Measurements from ENCODE around the gene PROK1.
A peak's percentile ranks its signal among the peaks of the same experiment; 100 is the strongest.
"Not testable (repeated sequence)": the region's sequence is repeated elsewhere in the genome, so short reads cannot be mapped to it uniquely, and the experiment has no call there.

The PROK1 gene, protein sequence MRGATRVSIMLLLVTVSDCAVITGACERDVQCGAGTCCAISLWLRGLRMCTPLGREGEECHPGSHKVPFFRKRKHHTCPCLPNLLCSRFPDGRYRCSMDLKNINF

DNA sequence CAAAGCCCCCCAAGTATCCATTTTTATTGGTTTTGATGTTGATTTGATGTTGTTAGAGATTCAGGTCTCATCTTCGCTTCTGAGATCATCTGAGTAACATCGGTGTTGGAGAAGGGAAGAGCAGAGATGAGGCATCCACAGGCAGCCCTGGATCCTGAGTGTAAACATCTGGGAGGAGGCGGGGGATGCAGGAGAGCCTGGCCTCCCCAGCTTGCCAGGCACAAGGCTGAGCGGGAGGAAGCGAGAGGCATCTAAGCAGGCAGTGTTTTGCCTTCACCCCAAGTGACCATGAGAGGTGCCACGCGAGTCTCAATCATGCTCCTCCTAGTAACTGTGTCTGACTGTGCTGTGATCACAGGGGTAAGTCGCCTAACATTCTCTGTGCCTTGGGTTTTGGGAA lies at the start of gene PROK1:
PROK1 (plus strand) TSS at position 221 of the 400 bp plus-strand sequence; CDS start at position 289, 68 bp downstream.
- no peak for DNase-seq

DNA sequence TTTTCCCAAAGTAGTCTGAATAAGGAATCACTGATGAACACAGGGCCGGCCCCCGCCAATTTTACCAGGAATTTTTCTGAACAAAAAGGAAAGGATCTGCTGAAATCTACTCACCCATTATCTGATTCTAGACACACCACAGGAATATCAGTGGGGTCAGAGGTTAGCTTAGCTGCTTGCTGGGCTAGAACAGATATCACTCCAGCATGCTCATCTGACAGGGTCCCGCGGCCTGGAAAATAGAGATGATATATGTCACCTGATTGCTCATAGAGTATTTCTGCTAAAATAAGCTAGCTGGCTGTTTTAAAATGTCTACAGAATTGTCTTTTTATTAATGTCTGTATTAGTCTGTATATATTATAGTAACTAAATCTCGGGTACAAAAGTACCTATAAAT lies 47.1 kb upstream of the PROK1 start:
- no peak for DNase-seq

DNA sequence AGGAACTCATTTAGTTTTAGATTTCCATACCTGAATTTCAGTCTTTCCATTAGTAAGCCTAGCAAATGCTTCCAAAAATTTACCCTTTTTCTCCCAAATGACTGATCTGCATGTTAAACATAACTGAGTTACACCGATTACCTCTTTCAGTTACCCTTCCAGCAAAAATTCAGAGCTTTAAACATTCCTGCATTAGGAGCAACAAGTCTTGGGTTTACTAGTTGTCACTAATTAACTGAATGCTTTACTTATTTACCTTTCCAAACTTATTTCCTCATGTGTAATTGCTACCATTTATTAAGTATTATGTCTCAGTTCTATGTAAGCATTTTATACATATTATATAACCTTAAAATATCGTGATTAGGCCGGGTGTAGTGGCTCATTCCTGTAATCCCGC lies 46.5 kb upstream of the PROK1 start:
- no peak for DNase-seq

DNA sequence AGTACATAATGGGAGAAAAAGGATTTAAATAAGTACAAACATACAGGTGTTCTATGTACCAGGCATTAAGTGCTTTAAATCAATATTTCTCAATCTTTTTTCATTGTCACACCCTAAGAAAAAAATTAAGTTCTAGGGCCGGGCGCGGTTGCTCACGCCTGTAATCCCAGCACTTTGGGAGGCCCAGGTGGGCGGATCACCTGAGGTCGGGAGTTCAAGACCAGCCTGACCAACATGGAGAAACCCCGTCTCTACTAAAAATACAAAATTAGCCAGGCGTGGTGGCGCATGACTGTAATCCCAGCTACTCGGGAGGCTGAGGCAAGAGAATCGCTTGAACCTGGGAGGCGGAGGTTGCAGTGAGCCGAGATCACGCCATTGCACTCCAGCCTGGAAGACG lies 44.5 kb upstream of the PROK1 start:
- not testable (repeated sequence) for DNase-seq

DNA sequence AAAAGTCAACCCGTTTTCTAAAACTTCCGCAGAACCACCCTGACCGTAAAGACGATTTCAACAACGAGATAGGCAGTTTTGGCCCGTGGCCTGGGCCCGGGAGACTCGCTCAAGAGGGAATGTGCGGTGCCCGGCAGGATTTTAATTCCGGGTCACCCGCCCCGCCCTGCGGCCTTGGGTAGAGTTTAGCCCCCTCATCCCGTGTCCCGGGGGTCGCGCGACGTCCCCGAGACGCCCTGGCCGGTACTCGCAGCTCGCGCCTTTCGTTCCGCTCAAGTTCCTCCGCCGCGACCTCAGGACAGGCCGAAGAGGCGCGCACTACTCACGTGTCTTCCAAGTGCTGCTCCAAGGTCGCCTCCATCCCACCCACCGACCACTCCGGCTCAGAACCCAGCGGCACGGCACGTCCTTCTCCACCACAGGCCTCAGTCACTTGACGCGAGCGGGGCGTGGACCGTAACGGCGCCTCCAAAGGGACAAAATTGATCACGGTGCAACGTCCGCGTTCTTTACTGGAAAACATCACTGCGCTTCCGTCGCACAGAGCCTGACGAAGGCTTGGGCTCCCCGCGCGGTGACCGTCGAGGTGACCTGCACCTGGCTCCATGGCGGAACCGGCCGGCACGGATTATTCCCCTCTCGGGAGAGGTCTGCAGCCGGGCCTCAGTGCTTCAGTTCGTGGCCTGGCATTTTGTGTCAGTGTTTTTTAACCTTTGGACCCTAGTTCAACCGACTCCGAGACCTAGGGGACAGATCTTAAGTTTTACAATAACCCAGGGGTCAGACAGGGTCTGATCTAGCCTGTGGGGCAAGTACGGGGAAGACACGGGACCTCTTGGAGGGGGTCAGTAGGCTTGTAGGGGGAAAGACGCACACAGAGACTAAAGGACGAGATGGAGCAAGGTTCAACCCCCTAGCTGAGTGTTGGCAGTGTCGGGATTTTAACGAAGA lies 43.4 kb upstream of the PROK1 start, which contains the start of gene LAMTOR5:
LAMTOR5 (minus strand) TSS at position 435 of the 951 bp plus-strand sequence; CDS start at position 361, 74 bp downstream.
- DNase-seq = peak; percentile 95

DNA sequence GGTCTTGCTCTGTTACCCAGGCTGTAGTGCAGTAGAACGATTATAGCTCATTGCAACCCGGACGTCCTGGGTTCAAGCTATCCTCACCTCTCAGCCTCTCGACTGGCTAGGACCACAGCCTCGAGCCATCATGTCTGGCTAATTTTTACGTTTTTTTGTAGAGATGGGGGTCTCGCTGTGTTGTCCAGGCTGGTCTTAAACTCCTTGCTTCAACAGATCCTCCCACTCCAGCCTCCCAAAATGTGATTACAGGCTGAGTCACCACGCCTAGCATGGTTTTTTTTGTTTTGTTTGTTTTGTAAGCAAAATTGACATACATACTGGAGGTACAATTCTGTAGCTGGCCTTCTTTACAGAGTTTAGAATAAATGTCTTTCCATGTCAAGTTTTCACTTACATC lies 42.5 kb upstream of the PROK1 start:
- DNase-seq = no peak

DNA sequence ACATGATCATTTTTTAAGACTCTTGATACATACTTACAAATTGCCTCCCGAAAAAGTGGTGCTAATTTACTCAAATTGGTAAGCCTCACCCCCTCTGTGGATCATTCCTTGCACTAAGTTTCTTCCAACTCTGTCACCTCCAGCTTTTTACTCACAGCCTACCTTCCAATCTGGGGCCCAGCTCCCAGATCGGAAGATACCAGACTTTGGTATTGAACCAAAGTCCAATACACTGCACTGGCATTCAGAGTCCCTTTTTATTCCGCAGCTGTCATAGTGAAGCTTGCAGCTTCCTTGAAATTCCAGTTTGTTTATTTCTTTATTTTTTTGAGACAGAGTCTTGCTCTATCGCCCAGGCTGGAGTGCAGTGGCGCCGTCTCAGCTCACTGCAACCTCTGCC lies 41.6 kb upstream of the PROK1 start:
- DNase-seq = no peak

DNA sequence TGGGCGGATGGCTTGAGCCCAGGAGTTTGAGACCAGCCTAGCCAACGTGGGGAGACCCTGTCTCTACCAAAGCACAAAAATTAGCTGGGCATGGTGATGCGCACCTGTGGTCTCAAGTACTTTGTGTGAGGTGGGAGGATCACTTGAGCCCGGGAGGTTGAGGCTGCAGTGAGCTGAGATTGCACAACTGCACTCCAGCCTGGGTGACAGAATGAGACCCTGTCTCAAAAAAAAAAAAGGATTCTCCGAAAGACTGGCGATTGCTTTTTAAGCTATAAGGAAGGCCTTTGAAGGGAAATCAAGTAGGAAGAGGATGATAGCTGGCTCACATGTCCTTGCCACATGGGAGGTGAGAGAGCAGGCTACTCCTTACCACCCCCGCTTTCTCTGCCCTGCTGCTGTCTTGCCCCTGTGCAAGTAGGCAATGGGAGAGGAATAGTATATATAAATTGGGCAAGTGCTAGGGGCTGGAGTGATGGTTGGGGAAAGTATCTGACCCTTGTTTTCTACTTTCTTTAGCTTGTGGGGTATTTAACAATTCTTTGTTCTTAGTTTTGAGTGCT lies 39.7 kb upstream of the PROK1 start:
- no peak for DNase-seq

DNA sequence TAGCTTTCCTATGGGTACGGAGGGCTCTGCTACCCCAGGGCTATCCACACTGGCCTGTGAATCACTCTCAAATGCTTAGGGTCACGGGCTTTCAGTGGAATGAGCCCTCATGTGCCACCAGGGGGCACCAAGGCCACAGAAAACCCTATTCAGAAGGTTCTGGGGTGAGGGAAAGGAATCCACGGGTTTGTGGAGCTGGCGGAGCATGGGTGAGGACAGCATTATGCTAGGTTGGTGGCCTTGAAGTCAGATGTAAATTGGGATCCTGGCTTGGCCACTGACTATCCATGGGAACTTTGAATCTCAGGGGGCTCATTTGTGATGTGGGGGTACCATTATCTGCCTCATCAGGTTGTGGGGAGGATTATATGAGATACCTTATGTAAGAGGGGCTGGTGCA lies 38.4 kb upstream of the PROK1 start:
- DNase-seq = peak; percentile 73

DNA sequence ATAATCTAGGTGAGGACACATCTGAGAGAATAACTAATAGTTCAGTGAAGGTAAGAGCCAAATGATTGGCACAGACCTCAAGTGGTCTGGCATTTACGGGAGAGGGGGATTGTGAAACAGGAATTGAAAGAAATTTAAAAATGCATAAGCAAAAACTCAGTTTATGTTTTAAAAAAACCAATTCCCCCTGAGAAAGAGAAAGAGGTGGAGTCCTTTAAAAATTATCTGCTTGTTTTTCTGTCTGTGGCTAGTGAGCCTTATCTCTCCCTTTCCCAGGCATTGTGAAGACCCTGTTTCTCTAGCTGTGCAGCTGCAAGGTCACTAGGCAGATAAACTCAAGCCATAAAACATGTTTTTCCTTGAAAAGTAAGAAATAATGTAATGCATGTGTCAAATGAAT lies 37.9 kb upstream of the PROK1 start:
- DNase-seq = not testable (repeated sequence)

DNA sequence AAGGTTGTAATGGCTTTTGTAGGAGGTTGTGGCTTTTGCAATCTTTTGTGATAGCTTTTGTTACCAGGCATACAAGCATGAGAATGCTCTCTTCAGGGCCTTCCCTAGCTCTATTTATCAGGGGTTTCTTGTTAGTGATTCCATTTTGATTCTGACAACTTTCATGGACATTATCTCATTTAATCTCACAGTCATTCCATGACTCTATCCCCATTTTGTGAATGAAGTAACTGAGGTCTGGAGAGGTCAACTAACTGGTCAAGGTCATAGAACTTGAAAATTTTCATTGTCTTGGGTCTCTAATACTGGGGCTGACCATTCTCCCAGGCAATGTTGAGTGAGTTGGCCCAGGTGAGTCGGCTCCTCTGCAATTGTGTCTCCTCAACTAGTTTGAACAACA lies 32.2 kb upstream of the PROK1 start:
- no peak for DNase-seq

DNA sequence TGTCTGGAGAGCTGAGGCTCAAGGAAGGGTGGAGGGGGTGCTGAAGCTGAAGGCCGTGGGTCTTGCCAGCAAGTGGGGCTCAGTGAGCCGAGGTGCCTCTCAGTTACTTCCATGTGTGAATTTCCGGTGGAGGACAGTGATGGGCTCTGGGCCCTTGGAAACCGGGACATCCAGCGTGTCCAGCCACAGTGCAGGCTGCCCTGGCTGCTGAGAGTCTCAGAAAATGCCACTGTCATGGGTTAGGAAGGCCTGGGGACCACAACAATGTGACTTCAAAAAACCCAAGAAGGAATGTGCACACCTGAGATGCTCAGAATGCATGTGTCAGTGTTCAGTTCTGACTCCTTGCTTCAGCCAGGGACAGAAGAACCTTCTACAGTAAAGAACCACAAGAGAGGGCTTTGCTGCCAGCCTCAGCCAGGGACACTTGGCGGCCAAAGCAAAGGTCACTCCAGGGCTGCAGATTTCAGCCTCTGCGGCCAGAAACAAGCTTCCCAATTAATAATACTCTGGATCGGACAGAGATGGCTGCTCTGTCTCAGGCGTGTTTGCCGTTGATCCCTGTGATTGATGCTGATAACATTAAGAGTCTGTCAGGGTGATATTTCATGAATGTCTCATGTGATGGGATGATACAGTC lies 30.8 kb upstream of the PROK1 start:
- no peak for DNase-seq

DNA sequence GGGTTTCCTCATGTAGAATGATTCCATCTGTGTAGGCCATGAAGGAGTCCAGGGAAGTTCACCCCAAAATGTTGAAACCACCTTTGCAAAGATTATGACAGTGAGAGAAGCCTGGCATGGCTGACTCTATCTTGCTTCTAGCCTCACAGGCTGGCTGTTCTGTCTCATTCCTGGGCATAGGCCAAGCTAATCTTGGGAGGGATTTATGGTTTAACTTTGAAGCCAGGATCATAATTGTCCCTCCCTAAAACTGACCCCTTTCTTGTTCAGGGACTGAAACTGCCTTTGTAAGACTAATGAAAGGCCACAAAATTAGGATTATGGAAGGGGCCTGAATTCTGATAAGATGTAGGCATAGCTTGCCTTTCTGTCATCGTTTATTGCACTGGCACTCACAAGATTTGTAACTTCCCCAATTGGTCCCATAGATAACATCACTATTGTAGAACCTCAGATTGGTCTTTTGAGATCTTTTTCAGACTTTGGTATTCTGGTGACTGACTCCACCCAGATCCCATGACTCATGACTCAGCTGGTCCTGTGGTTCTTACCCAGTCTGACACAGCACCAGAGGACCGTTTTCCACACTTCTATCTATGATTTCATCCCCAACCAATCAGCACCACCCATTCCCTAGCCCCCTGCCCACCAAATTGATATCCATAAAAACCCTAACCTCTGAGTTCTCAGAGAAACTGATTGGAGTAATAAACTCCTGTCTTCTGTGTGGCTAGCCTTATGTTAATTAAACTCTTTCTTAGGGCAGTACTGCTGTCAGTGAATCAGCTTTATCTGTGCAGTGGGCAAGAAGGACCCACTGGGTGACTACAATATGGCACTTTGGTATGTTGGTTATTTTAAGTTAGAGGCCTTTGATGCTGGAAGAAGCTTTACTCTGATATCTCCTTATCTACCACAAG lies 29.8 kb upstream of the PROK1 start:
- peak; percentile 45 for DNase-seq

DNA sequence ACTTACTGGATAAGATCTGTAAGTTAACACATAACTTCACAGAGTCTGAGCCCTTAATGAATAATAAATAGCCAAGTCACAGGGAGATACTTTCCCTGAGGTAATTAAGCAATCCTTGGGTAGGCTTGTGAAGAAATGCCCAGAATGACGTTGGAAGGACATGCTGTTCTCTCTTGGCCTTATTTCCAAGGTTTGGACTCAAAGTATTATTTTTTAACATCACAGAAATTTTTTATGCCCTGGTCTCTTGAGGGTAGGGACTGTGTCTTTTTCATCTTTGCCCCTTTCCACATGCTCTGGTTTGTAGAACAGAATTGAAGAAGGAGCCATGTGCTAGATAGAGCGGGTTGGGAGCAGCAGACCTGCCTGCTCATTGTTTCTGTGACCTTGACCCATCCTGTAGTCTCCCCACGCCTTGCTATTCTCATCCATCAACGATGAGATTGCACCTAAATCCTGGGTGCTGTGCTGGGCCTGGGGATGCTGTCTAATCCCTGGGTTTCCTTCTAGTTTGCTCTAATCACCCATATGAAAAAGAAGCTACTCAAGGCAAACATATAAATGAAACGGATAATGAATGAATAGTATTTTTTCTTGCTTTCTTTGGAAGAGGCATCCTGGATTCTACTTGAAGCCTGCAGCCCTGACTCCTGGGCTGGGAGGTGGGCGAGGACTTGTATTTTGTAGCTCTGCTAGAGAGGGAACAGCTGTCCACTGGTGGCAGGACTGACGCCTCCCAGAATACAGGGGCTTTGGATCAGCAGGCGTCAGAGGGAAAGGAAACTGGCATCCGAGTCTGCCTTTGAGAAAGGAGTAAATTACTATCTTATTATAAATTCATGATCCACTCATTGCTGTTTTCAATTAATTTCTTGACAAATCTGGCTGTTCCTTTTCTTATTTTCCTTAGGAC lies 26.0 kb upstream of the PROK1 start:
- no peak for DNase-seq

DNA sequence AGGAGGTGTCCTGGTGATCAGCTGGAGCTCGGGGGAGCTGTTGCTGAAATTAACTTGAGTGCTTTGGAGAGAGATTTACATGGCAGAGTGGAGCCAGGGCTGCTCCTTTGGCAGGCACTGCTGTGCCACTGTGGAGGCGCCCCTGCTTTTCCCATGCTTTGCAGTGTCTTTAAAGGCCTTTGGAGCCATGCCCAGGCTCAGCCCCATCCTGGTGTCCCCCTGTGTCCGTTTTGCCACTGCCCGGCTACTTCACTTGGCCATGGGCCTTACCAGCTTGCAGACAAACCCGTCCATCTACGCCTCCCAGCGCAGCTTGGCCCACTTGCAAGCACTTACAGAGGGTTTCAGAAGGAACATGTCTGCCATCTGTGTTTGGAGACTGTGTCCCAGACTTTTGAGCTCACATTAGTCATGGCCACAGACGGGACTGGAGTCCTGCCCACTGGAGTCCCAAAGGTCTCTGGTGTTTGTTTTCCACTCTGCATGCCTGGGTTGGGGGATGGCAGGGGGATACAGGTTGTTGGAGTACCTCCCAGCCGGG lies 25.3 kb upstream of the PROK1 start:
- no peak for DNase-seq

DNA sequence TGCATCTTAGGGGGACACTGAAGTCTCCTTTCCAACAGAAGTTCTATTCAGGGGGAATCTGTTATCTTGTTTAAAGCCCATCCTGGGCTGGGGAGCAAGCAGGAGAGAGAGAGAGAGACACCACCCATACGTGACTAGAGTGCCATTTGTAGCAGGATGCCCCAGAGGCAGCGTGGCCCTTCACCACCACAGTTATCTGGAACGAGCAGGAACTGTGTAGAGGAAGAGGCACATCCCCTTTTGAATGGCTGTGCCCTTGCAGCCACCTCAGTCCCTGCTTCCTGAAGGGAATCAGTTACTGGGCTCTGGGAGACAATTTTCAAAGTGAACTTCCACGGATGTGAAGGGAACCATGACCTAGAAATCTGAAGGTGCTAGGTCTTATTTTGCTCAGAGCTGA lies 24.1 kb upstream of the PROK1 start:
- no peak for DNase-seq

DNA sequence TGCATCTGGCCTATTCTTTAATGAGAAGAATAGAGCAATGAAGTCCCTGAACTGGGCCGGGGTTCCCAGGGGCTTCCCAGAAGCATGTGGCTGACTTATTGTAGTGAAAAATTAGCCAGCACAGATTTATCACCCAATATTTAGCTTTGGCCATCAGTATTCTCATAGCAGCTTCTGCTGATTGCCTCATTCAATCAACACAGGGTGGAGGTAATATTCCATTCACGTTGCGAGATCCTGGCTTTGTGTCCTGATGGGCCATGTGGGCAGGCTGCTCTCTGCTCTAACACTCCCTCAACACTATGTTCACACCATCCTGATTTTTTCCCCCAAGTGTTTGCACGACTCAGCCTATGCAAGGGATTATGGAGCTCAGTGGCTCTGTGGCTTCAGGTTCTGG lies 22.0 kb upstream of the PROK1 start:
- no peak for DNase-seq

DNA sequence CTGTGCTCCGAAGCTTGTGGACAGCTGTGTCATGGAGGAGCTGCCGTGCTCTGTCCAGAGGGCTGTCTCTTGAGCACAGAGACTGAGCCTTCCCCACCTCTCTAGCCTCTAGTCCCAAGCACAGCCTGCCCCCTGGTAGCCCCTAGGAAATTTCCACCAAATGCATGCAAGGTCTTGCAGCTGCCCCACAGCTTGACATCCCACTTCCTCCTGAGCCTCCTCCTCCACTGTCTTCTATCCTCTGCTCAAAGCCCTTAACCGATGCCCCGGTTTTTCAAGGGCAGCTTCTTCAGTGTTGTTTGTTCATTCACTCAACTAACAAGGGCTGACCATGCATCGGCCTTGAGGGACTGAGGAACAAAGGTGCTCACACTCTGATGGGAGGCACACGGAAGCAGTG lies 20.6 kb upstream of the PROK1 start:
- no peak for DNase-seq

DNA sequence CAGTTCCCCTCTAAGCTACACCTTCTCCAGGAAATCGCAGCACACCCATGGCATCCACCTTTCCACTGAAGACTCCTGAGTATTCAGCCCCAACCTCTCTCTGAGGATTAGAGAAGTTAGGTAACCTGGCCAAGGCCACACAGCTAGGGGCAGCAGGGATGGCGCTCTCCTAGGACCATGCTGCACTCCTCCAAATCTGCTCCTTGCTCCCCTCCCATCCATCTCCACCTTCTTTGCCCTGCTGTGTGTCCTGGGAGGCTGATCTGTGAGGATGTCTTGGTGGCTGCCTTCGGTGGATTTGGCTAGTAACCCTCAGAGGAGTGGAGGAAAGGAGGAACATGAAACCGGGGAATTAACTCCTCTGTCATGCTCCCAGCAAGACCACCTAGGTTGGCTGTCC lies 20.0 kb upstream of the PROK1 start:
- no peak for DNase-seq

DNA sequence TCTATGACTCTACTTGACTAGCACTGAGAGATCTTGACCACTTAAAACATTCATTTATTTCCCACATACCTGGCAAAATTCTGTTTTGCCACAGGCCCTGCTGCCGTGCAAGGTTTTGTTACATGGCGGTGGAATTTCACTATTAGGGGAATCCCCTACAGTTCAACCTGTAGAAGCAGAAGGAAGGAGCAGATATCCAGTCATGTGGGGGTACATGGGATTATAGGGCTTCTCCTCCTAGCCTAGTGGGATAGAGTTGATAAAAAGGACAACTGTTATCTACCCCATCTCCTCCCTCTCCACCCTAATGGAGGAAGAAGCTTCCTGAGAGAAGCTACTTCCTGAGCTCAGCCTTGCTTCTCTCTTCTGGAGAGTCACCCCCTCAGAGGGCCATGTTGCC lies 17.7 kb upstream of the PROK1 start:
- DNase-seq = no peak

DNA sequence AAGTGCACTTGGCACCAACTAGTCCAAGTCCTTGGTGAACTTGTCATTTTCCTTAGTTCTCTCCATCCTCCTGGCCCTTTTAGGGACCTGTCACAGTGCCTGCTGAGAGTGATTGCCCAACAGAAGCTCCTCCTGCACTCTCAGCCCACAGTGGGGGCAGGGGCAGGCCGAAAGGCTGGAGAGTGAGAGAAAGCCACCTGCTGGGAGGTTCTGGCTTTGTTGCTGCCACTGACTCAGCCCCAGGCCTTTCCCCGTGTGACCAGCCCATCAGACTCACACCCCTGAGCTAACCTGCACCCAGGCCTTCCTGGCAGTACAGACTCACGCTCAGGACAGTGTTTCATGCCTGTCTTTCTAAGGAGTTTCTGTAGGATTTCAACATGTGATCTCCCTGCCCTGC lies 17.1 kb upstream of the PROK1 start:
- DNase-seq = no peak
